K562 (cell line): ENCODE data around the gene PPP1R14B. TPM values are rescaled to one million over a fixed set of nuclear protein-coding genes. Genes with fewer than 3 reads are reported as not detected.
A peak's percentile ranks its signal among the peaks of the same experiment; 100 is the strongest.

ENCODE experiments used
- ATAC-seq: fragments of 200-7000 bp; cut with Tn5 transposase; 3 replicates; pipeline ENCODE4 v1.9.1; 2020; ENCODE audit warnings: moderate library complexity
- BruUV-seq: library from RNA; stranded (reverse); fragments of 400-500 nt; replicated peaks from 2 replicates; lab custom pipeline; 2021; lab: Mats Ljungman, UMichigan
- CTCF ChIA-PET: fragments of 300-600 bp; formaldehyde crosslinking; extraction: SDS; loops from one replicate; lab custom pipeline; 2021; ENCODE audit warnings: low intra/inter-chr PET ratio; lab: Yijun Ruan, JAX
- POLR2A ChIA-PET: fragments of 300-600, 350-650 bp; sonication (Branson Sonifier 250); formaldehyde crosslinking; extraction: SDS; loops from one replicate; lab custom pipeline; 2021; ENCODE audit warnings: antibody characterized with exemption, inconsistent platforms; lab: Yijun Ruan, JAX
- DNase-seq, 4 experiments: peaks; one replicate each; pipeline versions ENCODE4 v3.0.0 to v3.0.0-alpha.2; 2011 to 2018; ENCODE audit warnings: low spot score in 3 of 4, mixed read lengths in 3 of 4; ENCODE audit errors: extremely low read depth in 1 of 4
- FAIRE-seq: peaks from 2 replicates; lab custom pipeline; 2011; peaks lifted over from hg19 to GRCh38; lab: Jason Lieb, UNC
- H2AFZ ChIP-seq: 2 replicates; pipeline ENCODE4 v1.6.0; 2011; ENCODE audit warnings: low read depth, low read length, control low read depth, inconsistent platforms
- H3K27ac ChIP-seq: fragments of 200-600 bp; 3 replicates; pipeline ENCODE4 v1.8.0; 2011; ENCODE audit warnings: low read depth, mild to moderate bottlenecking, control low read depth, inconsistent platforms, low read length, moderate library complexity, mixed read lengths; ENCODE audit errors: extremely low read depth
- H3K27me3 ChIP-seq, 2 experiments: fragments of 300-600 bp in 1 of 2; 2 replicates in 1 of 2; 3 replicates in 1 of 2; pipeline versions ENCODE4 v1.6.0 to v1.8.0; 2011; ENCODE audit warnings: inconsistent platforms in 2 of 2, low read length in 2 of 2, mild to moderate bottlenecking in 1 of 2, mixed read lengths in 1 of 2, moderate library complexity in 1 of 2; ENCODE audit not compliant: control insufficient read depth in 2 of 2, insufficient read depth in 2 of 2
- H3K36me3 ChIP-seq: fragments of 300-600 bp; 3 replicates; pipeline ENCODE4 v1.8.0; 2011; ENCODE audit warnings: mild to moderate bottlenecking, low read length, inconsistent platforms; ENCODE audit not compliant: control insufficient read depth, insufficient read depth
- H3K4me1 ChIP-seq, 2 experiments: fragments of 200-600 bp in 1 of 2; replicated peaks in 1 of 2; 2 replicates in 1 of 2; 3 replicates in 1 of 2; pipeline versions ENCODE4 v1.5.1 to v1.8.0; 2011; ENCODE audit warnings: inconsistent platforms in 2 of 2, low read length in 2 of 2, mild to moderate bottlenecking in 1 of 2, mixed read lengths in 1 of 2, moderate library complexity in 1 of 2; ENCODE audit not compliant: control insufficient read depth in 2 of 2, insufficient read depth in 2 of 2
- H3K4me2 ChIP-seq: 2 replicates; pipeline ENCODE4 v1.6.1; 2011; ENCODE audit warnings: low read length, control low read depth, inconsistent platforms, mixed read lengths; ENCODE audit not compliant: insufficient read depth
- H3K4me3 ChIP-seq: fragments of 200-600 bp; sonication (generic), shearing (Covaris generic); 2 replicates; pipeline ENCODE4 v1.5.1; 2016; ENCODE audit warnings: control low read depth, inconsistent platforms
- H3K79me2 ChIP-seq: fragments of 200-600 bp; 3 replicates; pipeline ENCODE4 v1.8.0; 2011; ENCODE audit warnings: low read length, inconsistent platforms; ENCODE audit not compliant: control insufficient read depth, insufficient read depth
- H3K9ac ChIP-seq, 2 experiments: 2 replicates each; pipeline versions ENCODE4 v1.6.0 to v1.6.1; 2011; ENCODE audit warnings: low read depth in 2 of 2, low read length in 2 of 2, control low read depth in 1 of 2, inconsistent platforms in 1 of 2, mild to moderate bottlenecking in 1 of 2, mixed read lengths in 1 of 2; ENCODE audit not compliant: insufficient read depth in 1 of 2
- H3K9me1 ChIP-seq: one replicate; pipeline ENCODE4 v1.6.0; 2011; ENCODE audit warnings: inconsistent platforms, mild to moderate bottlenecking, low read length, moderate library complexity; ENCODE audit not compliant: control insufficient read depth, insufficient read depth
- H3K9me3 ChIP-seq: replicated peaks from 2 replicates; pipeline ENCODE4 v1.5.1; 2011; ENCODE audit warnings: low read depth, low read length, inconsistent platforms; ENCODE audit not compliant: control insufficient read depth, insufficient read depth
- H4K20me1 ChIP-seq: replicated peaks from 2 replicates; pipeline ENCODE4 v1.6.1; 2011; ENCODE audit warnings: low read length, inconsistent platforms, mixed read lengths; ENCODE audit not compliant: control insufficient read depth, insufficient read depth
- DDX20 ChIP-seq: fragments of 450-650 bp; IDR thresholded peaks from 2 replicates; pipeline ENCODE4 v1.6.1; 2016; ENCODE audit warnings: missing genetic modification characterization, low read depth, mild to moderate bottlenecking, missing compliant biosample characterization, moderate library complexity
- E2F3 ChIP-seq: fragments of 250-450 bp; sonication (Bioruptor Pico); IDR thresholded peaks from 2 replicates; pipeline ENCODE4 v1.4.0; 2020; ENCODE audit warnings: mild to moderate bottlenecking
- GABPA ChIP-seq: fragments of 200-800 bp; sonication (Bioruptor generic); conservative IDR thresholded peaks from 2 replicates; pipeline ENCODE4 v1.6.1; 2016; ENCODE audit warnings: low read depth, missing genetic modification characterization, missing compliant biosample characterization
- HMG20A ChIP-seq: fragments of 450-650 bp; formaldehyde crosslinking; conservative IDR thresholded peaks from 2 replicates; pipeline ENCODE4 v1.4.0; 2020; ENCODE audit warnings: mild to moderate bottlenecking, mixed read lengths
- KAT2B ChIP-seq: IDR thresholded peaks from one replicate; pipeline ENCODE4 v1.6.1; 2012; ENCODE audit warnings: low read depth, mild to moderate bottlenecking, control low read depth, inconsistent platforms, low read length, moderate library complexity
- MCM5 ChIP-seq: fragments of 450-650 bp; IDR thresholded peaks from 2 replicates; pipeline ENCODE4 v1.6.1; 2016; ENCODE audit warnings: low read depth
- MYC ChIP-seq, 2 experiments: fragments of 250-450 bp in 1 of 2; sonication (Bioruptor Pico) in 1 of 2; IDR thresholded peaks; 2 replicates each; pipeline versions ENCODE4 v1.5.1 to v1.6.1; 2012 to 2021; ENCODE audit warnings: low read depth in 2 of 2, borderline replicate concordance in 1 of 2, improper control_type of control experiment in 1 of 2, low read length in 1 of 2, mild to moderate bottlenecking in 1 of 2, moderate library complexity in 1 of 2
- PHB2 ChIP-seq: fragments of 450-650 bp; IDR thresholded peaks from 2 replicates; pipeline ENCODE4 v1.6.1; 2017; ENCODE audit warnings: low read depth
- POLR2AphosphoS2 ChIP-seq: IDR thresholded peaks from 2 replicates; pipeline ENCODE4 v1.6.1; 2012; ENCODE audit warnings: low read length, improper control_type of control experiment
- PRPF4 ChIP-seq: fragments of 200-400 bp; formaldehyde crosslinking; IDR thresholded peaks from one replicate; pipeline ENCODE4 v1.6.1; 2017; ENCODE audit warnings: low read length, low read depth, mild to moderate bottlenecking; ENCODE audit not compliant: insufficient read depth, poor library complexity, severe bottlenecking
- SIRT6 ChIP-seq: IDR thresholded peaks from one replicate; pipeline ENCODE4 v1.6.1; 2012; ENCODE audit warnings: low read depth, mild to moderate bottlenecking, control low read depth, inconsistent platforms, low read length, moderate library complexity
- STAT6 ChIP-seq: sonication (generic); formaldehyde crosslinking; IDR thresholded peaks from 2 replicates; pipeline ENCODE4 v1.8.1; 2023; ENCODE audit warnings: mild to moderate bottlenecking, missing genetic modification reagents
- TAL1 ChIP-seq: fragments of 450-650 bp; IDR thresholded peaks from 2 replicates; pipeline ENCODE4 v1.6.1; 2016; ENCODE audit warnings: mild to moderate bottlenecking
- TRIM24 ChIP-seq, 2 experiments: fragments of 450-650 bp; IDR thresholded peaks; 2 replicates each; pipeline ENCODE4 v1.6.1; 2016
- U2AF1 ChIP-seq: fragments of 200-400 bp; formaldehyde crosslinking; optimal IDR thresholded peaks from 2 replicates; pipeline ENCODE3; 2017; ENCODE audit warnings: mild to moderate bottlenecking, low read depth, low read length, moderate library complexity
- ZNF347 ChIP-seq: fragments of 450-650 bp; formaldehyde crosslinking; IDR thresholded peaks from 2 replicates; pipeline ENCODE4 v1.4.0; 2020; ENCODE audit warnings: low read depth, mild to moderate bottlenecking, moderate library complexity
- ZNF589 ChIP-seq: fragments of 200-800 bp; sonication (Bioruptor generic); IDR thresholded peaks from 2 replicates; pipeline ENCODE4 v1.6.1; 2016; ENCODE audit warnings: low read depth, missing genetic modification characterization, missing compliant biosample characterization
- WGBS: fragments of 100-300 bp; shearing (Covaris generic); methylation state at CpG from one replicate; pipeline ENCODE4 v1.1.6; 2016; ENCODE audit warnings: low coverage, mixed read lengths; ENCODE audit not compliant: insufficient coverage; ENCODE audit errors: missing lambda C conversion rate; 5-methylcytosine and 5-hydroxymethylcytosine counted together
- in situ Hi-C: fragments of 300-500 bp; cut with MboI; formaldehyde crosslinking; loops from 4 replicates; pipeline ENCODE4 v1.15.0; 2018; ENCODE audit warnings: inconsistent platforms, mixed read lengths
- intact Hi-C: fragments of 100-400 bp; cut with micrococcal nuclease; formaldehyde crosslinking; loops from 2 replicates; pipeline ENCODE4 v1.14.2; 2022
- polyA plus RNA-seq, 8 experiments: library from polyadenylated mRNA; depleted of rRNA in 4 of 8; stranded (reverse) in 5 of 8; unstranded in 3 of 8; fragments of >200 nt; fragmentation: Nextera tagmentation in 2 of 8; fragmentation: Illumina TruSeq in 1 of 8; extraction: Ambion mirVana in 2 of 8; extraction: Trizol in 1 of 8; gene quantifications; 2 replicates each; pipeline versions ENCODE4 v1.2.1 to v1.2.3, GENCODE V29; 2011 to 2014; ENCODE audit warnings: inconsistent platforms in 1 of 8, missing spikeins in 1 of 8
- total RNA-seq, 7 experiments: library from RNA; depleted of rRNA in 6 of 7; stranded (reverse); fragments of >200 nt in 6 of 7; fragmentation: Illumina TruSeq in 2 of 7; extraction: Trizol in 2 of 7; gene quantifications; 2 replicates each; pipeline versions ENCODE4 v1.2.1 to v1.2.3, GENCODE V29; 2011 to 2021; ENCODE audit warnings: low replicate concordance in 1 of 7
- TF ChIP-seq, protein P1 (sequence below), 3 experiments: fragments of 200-800 bp in 1 of 3; sonication (Bioruptor generic) in 1 of 3; sonication (generic) in 1 of 3; formaldehyde crosslinking in 1 of 3; IDR thresholded peaks; 2 replicates each; pipeline versions ENCODE4 v1.6.1 to v1.8.0; 2016 to 2022; ENCODE audit warnings: mild to moderate bottlenecking in 2 of 3, missing compliant biosample characterization in 2 of 3, missing genetic modification characterization in 2 of 3, missing genetic modification reagents in 1 of 3

The PPP1R14B gene
- total and polyA plus RNA-seq, 9 of the 15 experiments (the other 6 are each of a cell fraction or from before 2014, with no cell fraction given) = 7.7 to 566 (median 212) TPM

- intact Hi-C loops (loop anchor here (5.0 kb wide), 1 partner anchor 149 kb away; the partner anchor contains the start of gene RPS6KA4), in situ Hi-C loops (no loop called here)
- Histone ChIP-seq H4K20me1 (no peaks in the 10 kb centered on the region; the same call in 1 of the 2 replicates), H3K27me3 (no peaks in the 10 kb centered on the region), H3K79me2 (peaks cover 47% of the 10 kb centered on the region), H3K36me3 (peaks cover 88% of the 10 kb centered on the region; the same call in 2 of the 3 replicates), H3K9me1 (peaks cover 8% of the 10 kb centered on the region), H3K4me2 (peak overlapping the region; percentile 97), H3K9me3 (no peaks in the 10 kb centered on the region), H3K4me1 (peaks cover 36 to 69% of the 10 kb centered on the region in 2 experiments), H2AFZ (peak overlapping the region; percentile 76; the same call in 1 of the 2 replicates), H3K27ac (peak overlapping the region; percentile 100), H3K4me3 (peak overlapping the region; percentile 77), H3K9ac (peak overlapping the region; percentile 99 to 100)
- DNase-seq (peak in 1 of 4 experiments; percentile 18), FAIRE-seq (no peak), ATAC-seq (no peak)
- POLR2A ChIA-PET = interaction anchor here (0.6 to 8.2 kb wide), 16 partner anchors 10 to 641 kb away, joined by 3 to 77 read pairs (median 8); partner anchors contain the start of genes CATSPERZ, ESRRA, MACROD1 and NUDT22
- 62% methylated on average over 20 of the region's 23 CpGs for WGBS
- CTCF ChIA-PET = no interaction called here
- no TSS peak for BruUV-seq
- no peak for TF ChIP-seq E2F3 (CRISPR knock-in tag)
- no peak for TF ChIP-seq POLR2AphosphoS2
- no peak for TF ChIP-seq ZNF589
- TF ChIP-seq TRIM24 (IDR thresholded peaks at IDR 0.05) = no peak
- TF ChIP-seq U2AF1 = no peak
- no peak for TF ChIP-seq SIRT6
- TF ChIP-seq MYC (IDR thresholded peaks at IDR 0.05; ENCODE audit: low read depth, low read length) = no peak
- TF ChIP-seq MYC (CRISPR knock-in tag; IDR thresholded peaks at IDR 0.05; ENCODE audit: borderline replicate concordance, low read depth) = peak; percentile 40; the same call in 1 of the 2 replicates
- TF ChIP-seq PHB2 = no peak
- no peak for TF ChIP-seq HMG20A (CRISPR knock-in tag)
- 0 out of 2 replicates have a peak, but pooled peaks have one; percentile 43 for TF ChIP-seq GABPA
- no peak for TF ChIP-seq KAT2B
- TF ChIP-seq DDX20 (tag) = no peak
- peak; percentile 22 for TF ChIP-seq PRPF4
- TF ChIP-seq STAT6 (CRISPR knock-in tag) = no peak
- TF ChIP-seq MCM5 = no peak
- TF ChIP-seq ZNF347 (CRISPR knock-in tag) = no peak
- TF ChIP-seq TAL1 = no peak
- TF ChIP-seq, protein P1, sequence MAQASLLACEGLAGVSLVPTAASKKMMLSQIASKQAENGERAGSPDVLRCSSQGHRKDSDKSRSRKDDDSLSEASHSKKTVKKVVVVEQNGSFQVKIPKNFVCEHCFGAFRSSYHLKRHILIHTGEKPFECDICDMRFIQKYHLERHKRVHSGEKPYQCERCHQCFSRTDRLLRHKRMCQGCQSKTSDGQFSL (CRISPR knock-in tag; IDR thresholded peaks at IDR 0.05) = 0 out of 2 replicates have a peak, but pooled peaks have one; percentile 10
- TF ChIP-seq, protein P1 (tag; IDR thresholded peaks at IDR 0.05) = 0 out of 4 replicates have a peak, but pooled peaks of 1 of the 2 experiments have one; percentile 42
Observed at GRCh38 chr11:64208086-64208795, 38.5 kb downstream of the PPP1R14B start.
